Measurements from ENCODE around the gene SPP2. TPM values are rescaled to one million over a fixed set of nuclear protein-coding genes. Genes with fewer than 3 reads are reported as not detected.

The SPP2 gene
- total and polyA plus RNA-seq, 2 experiments from 2014 or later, result 71.4 to 78.5 TPM

DNA sequence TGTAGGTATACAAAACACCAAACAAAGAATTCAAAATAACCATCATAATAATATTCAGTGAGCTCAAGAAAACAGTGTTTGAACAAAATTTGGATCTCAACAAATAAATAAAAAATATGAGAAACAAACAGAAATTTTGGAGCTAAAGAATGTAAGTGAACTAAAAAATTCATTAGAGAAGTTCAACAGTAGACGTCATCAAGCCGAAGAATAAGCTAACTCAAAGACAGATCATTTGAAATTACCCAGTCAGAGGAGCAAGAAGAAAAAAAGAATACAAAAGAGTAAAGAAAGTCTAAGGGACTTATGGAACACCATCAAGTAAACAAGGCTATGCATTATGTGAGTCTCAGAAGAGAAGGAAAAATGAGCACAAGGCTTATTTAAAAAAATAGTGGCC is 16.6 kb upstream of the SPP2 start:
- DNase-seq (ENCODE audit: low spot score), result no peak
- Histone ChIP-seq H2AFZ (no peak overlapping the region), H3K79me2 (no peaks in the 10 kb centered on the region), H3K4me2 (no peak overlapping the region), H3K27me3 (no peaks in the 10 kb centered on the region), H4K20me1 (ENCODE audit: insufficient read depth, poor library complexity, severe bottlenecking) (no peaks in the 10 kb centered on the region), H3K4me3 (no peak overlapping the region), H3K9me2 (replicated peaks; ENCODE audit: insufficient read depth) (no peaks in the 10 kb centered on the region), H3K4me1 (ENCODE audit: insufficient read depth) (no peaks in the 10 kb centered on the region), H3K36me3 (replicated peaks; ENCODE audit: insufficient read depth, low read depth) (no peaks in the 10 kb centered on the region), H3K27ac (no peak overlapping the region), H3K9me3 (ENCODE audit: low read depth) (no peaks in the 10 kb centered on the region)
- WGBS (ENCODE audit: low lambda C conversion rate, missing lambda C conversion rate), result 72% methylated on average over 2 of the region's 2 CpGs
- TF ChIP-seq EZH2phosphoT487 (IDR thresholded peaks at IDR 0.05; ENCODE audit: low read depth, severe bottlenecking, unreplicated experiment) (no peak), EZH2 (IDR thresholded peaks at IDR 0.05; ENCODE audit: borderline replicate concordance) (no peak)
- TF ChIP-seq, protein P1, sequence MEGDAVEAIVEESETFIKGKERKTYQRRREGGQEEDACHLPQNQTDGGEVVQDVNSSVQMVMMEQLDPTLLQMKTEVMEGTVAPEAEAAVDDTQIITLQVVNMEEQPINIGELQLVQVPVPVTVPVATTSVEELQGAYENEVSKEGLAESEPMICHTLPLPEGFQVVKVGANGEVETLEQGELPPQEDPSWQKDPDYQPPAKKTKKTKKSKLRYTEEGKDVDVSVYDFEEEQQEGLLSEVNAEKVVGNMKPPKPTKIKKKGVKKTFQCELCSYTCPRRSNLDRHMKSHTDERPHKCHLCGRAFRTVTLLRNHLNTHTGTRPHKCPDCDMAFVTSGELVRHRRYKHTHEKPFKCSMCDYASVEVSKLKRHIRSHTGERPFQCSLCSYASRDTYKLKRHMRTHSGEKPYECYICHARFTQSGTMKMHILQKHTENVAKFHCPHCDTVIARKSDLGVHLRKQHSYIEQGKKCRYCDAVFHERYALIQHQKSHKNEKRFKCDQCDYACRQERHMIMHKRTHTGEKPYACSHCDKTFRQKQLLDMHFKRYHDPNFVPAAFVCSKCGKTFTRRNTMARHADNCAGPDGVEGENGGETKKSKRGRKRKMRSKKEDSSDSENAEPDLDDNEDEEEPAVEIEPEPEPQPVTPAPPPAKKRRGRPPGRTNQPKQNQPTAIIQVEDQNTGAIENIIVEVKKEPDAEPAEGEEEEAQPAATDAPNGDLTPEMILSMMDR (IDR thresholded peaks at IDR 0.05; ENCODE audit: poor library complexity), result no peak

DNA sequence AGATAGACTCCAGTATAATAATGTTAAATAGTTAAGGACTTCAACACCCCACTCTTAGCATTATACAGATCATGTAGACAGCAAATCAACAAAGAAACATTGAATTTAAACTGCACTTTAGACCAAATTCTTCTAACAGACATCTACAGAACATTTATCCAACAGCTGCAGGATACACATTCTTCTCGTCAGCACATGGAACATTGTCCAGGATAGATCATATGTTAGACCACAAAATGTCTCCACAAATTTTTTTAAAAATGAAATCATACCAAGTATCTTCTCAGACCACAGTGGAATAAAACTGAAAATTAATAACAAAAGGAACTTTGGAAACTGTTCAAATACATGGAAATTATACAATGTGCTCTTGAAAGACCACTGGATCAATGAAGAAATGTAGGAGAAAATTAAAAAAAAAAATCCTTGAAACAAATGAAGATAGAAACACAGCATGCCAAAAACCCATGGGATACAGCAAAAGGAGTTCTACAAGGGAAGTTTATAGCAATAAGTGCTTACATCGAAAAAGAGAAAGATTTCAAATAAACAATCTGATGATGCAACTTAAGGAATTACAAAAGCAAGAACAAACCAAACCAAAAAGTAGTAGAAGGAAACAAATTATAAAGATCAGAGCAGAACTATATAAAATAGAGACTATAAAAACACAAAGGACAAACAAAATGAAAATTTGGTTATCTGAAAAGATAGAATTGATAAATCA is 12.3 kb upstream of the SPP2 start:
- H3K9me3 ChIP-seq (ENCODE audit: low read depth), result no peaks in the 10 kb centered on the region
- H3K27ac ChIP-seq, result no peak overlapping the region
- no peak overlapping the region for H2AFZ ChIP-seq
- peaks cover 13% of the 10 kb centered on the region for H3K27me3 ChIP-seq
- no peak for TF ChIP-seq EZH2phosphoT487 (IDR thresholded peaks at IDR 0.05; ENCODE audit: low read depth, severe bottlenecking, unreplicated experiment)
- TF ChIP-seq EZH2 (IDR thresholded peaks at IDR 0.05; ENCODE audit: borderline replicate concordance), result no peak
- TF ChIP-seq, protein P1 (IDR thresholded peaks at IDR 0.05; ENCODE audit: poor library complexity), result no peak
- H3K36me3 ChIP-seq (replicated peaks; ENCODE audit: insufficient read depth, low read depth), result no peaks in the 10 kb centered on the region
- no peak for DNase-seq (ENCODE audit: low spot score)
- H3K79me2 ChIP-seq, result no peaks in the 10 kb centered on the region
- H4K20me1 ChIP-seq (ENCODE audit: insufficient read depth, poor library complexity, severe bottlenecking), result no peaks in the 10 kb centered on the region
- no peaks in the 10 kb centered on the region for H3K4me1 ChIP-seq (ENCODE audit: insufficient read depth)
- H3K4me3 ChIP-seq, result no peak overlapping the region
- 89% methylated on average over 2 of the region's 2 CpGs for WGBS (ENCODE audit: low lambda C conversion rate, missing lambda C conversion rate)
- H3K9me2 ChIP-seq (replicated peaks; ENCODE audit: insufficient read depth), result no peaks in the 10 kb centered on the region
- H3K4me2 ChIP-seq, result no peak overlapping the region

DNA sequence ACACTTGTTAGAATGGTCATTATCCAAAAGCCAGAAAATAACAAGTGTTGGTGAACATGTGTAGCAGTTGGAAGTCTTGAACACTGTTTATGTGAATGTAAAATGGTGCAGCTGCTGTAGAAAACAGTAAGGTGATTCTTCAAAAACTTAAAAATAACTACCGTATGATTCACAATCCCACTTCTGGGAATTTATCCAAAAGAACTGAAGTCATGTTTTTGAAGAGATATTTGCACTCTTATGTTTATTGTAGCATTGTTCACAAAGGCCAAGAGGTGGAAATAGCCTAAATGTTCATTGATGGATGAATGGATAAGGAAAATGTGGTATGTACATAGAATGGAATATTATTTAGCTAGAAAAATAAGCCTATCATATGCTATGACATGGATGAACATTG is 6.3 kb upstream of the SPP2 start:
- no peak for DNase-seq (ENCODE audit: low spot score)
- TF ChIP-seq, protein P1 (IDR thresholded peaks at IDR 0.05; ENCODE audit: poor library complexity), result no peak
- TF ChIP-seq EZH2phosphoT487 (IDR thresholded peaks at IDR 0.05; ENCODE audit: low read depth, severe bottlenecking, unreplicated experiment) (no peak), EZH2 (IDR thresholded peaks at IDR 0.05; ENCODE audit: borderline replicate concordance) (no peak)
- H3K9me3 ChIP-seq (ENCODE audit: low read depth), result no peaks in the 10 kb centered on the region
- H3K27ac ChIP-seq, result no peak overlapping the region
- H3K79me2 ChIP-seq, result no peaks in the 10 kb centered on the region
- peaks cover 27% of the 10 kb centered on the region for H3K27me3 ChIP-seq
- H3K4me1 ChIP-seq (ENCODE audit: insufficient read depth), result no peaks in the 10 kb centered on the region
- H4K20me1 ChIP-seq (ENCODE audit: insufficient read depth, poor library complexity, severe bottlenecking), result no peaks in the 10 kb centered on the region
- H2AFZ ChIP-seq, result no peak overlapping the region
- no peaks in the 10 kb centered on the region for H3K9me2 ChIP-seq (replicated peaks; ENCODE audit: insufficient read depth)
- WGBS (ENCODE audit: low lambda C conversion rate, missing lambda C conversion rate), result 90% methylated on average over 1 of the region's 1 CpG
- H3K4me2 ChIP-seq, result no peak overlapping the region
- H3K36me3 ChIP-seq (replicated peaks; ENCODE audit: insufficient read depth, low read depth), result no peaks in the 10 kb centered on the region
- no peak overlapping the region for H3K4me3 ChIP-seq
